NCI-H2107 treated with DMSO at 0.1 percent for 48 hours (cell line): Measurements from ENCODE around the gene RBM20.
"Not testable (repeated sequence)": the region's sequence is repeated elsewhere in the genome, so short reads cannot be mapped to it uniquely, and the experiment has no call there.

ENCODE experiments used
- DNase-seq: peaks from one replicate; lab custom pipeline; 2025; ENCODE audit not compliant: unreplicated experiment; lab: John Stamatoyannopoulos, UW

The RBM20 gene

GRCh38 chr10:110758898-110759297 lies 114.8 kb downstream of the RBM20 start:
- DNase-seq = no peak

GRCh38 chr10:110759523-110759922 lies 115.4 kb downstream of the RBM20 start:
- DNase-seq = no peak

GRCh38 chr10:110762109-110762848 lies 118.1 kb downstream of the RBM20 start:
- peak; percentile 89 for DNase-seq

GRCh38 chr10:110762849-110763211 lies 118.7 kb downstream of the RBM20 start:
- no peak for DNase-seq

DNA sequence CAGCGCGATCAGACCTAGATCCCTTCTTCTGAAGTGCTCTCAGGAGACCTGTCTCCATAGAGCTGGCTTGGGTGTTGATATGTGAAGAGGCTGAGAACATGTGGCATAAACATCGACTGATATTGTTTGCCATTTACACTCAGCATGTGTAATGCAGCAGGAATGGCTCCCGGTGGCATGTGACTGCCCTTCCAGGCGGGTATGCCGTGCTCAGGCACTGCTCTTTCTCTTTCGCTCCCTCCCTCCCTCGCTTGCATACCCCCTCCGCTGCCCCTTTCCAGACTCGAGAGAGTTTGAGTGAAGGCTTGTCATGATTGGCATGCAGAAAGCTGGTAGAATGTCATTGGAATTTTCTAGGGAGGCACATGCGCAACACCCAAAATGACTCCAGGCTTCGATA lies 120.2 kb downstream of the RBM20 start:
- DNase-seq = no peak

GRCh38 chr10:110764793-110765512 lies 120.8 kb downstream of the RBM20 start:
- DNase-seq = no peak

GRCh38 chr10:110765513-110766319 lies 121.6 kb downstream of the RBM20 start:
- no peak for DNase-seq

- not testable (repeated sequence) for DNase-seq
These were observed 123.5 kb downstream of the RBM20 start for GRCh38 chr10:110767601-110768000.

GRCh38 chr10:110770243-110770642 lies 126.1 kb downstream of the RBM20 start:
- DNase-seq = no peak

DNA sequence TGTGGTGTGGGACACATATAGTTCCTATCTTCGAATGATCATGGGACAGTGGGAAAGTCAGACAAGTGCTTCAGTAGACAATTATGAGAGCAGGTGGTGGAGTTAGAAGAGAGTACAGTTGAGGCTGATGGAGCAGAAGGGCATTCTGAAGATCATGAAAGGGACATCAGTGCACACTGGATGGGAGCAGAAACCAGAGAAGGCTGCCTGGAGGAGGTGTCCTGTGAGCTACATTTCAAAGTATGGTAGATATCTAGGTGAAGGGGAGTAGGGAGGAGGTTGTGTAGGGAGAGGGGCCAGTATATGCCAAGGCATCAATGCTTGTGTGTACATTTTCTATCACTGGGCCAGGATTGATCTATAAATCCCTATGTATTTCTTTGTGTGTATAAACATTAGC lies 127.3 kb downstream of the RBM20 start:
- DNase-seq = no peak

- no peak for DNase-seq
These were observed 127.9 kb downstream of the RBM20 start for GRCh38 chr10:110771991-110772390.

- DNase-seq = peak; percentile 35
These were observed 128.4 kb downstream of the RBM20 start for GRCh38 chr10:110772454-110773025.

DNA sequence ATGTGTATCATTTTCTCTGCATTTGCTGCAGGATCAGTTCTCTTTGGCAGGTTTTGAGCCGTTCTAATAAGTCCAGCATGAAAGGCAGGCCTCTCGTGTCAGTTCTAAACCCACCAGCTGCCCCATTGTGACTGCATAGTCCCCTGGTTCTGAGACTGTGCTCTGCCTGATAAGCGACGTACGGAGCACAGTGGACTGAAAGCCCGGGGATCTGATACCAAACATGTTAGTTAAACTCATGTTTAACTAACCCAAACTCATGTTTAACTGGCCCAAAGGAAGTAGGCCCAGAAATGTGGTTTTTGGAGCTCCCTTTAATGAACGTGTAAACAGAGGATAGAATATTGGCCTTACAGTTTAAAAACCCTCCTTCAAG lies 129.5 kb downstream of the RBM20 start:
- DNase-seq = no peak

- no peak for DNase-seq
These were observed 130.2 kb downstream of the RBM20 start for GRCh38 chr10:110774069-110775019.

GRCh38 chr10:110775020-110775375 lies 130.9 kb downstream of the RBM20 start:
- no peak for DNase-seq

DNA sequence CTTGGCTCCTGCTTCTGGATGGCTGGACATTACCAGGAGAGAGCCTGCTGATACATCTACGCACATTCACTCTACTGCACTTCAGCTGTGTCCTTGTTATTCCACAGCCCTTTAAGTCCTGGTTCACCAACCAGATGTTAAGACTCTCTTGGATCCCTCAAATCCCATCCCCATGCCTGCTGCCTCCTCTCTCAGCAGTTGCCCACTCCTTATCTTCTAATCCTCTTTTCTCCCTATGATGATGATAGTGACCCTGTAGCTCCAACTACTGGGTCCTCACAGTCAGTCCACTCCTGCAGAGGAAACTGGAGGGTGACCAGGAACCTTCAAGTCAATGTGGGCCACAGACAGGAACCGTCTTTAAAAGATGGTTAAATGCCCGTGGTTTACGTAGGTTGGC lies 131.3 kb downstream of the RBM20 start:
- DNase-seq = no peak

DNA sequence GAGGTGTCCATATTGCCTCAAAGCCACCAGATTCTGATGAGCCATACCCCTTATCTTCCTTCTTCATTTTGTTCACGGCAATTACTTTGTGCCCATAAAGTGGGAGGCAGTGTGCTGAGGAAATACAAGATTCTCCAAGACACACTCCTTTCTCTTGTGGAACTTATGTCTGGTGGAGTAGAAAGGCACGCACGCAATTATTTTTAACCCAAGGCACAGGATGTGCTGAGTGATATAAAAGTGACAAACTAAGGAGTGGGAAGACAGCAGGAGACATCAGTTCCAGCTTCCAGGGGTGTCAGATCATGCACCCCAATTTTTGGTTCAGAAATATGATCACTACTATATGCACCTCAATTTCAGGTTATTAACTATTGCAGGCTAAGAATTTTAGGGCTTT lies 132.9 kb downstream of the RBM20 start:
- DNase-seq = no peak

DNA sequence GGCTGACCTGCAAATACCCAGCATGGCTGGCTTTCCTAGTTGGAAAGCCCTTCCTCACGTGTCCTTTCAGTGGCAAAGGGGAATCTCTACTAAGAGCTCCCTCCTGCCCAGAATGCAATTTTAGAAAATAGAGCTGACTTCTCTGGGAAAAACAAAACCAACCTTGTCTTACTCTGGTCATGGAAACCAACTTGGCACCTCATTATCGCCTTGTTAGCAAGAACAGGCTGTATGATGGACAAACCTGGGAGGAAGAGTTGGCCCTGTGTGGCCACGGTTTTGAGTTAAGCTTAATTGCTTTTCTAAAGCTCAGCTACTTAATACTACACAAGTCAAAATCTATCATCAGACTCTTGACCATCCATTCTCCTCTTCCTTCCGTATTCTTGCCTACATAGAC lies 133.5 kb downstream of the RBM20 start:
- DNase-seq = no peak

DNA sequence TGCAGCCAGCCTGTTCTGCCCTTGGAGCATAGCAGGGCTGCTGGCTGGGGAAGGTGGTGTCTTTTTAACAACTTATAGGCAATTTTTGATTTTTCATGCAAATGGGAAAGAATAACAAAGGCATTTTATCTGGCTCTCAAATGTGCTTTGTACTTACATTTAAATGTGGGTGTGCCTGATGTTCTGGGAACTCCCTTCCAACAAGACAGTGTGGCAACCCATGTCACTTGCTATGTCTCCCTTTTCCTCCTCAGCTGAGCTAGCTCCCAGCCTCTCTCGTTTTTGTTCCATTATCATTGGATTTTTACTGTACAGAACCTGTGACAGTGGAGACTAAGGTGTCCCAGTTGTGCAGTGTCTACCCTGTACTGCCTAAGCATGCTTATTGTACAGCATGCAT lies 134.1 kb downstream of the RBM20 start:
- no peak for DNase-seq

GRCh38 chr10:110779489-110779888 lies 135.4 kb downstream of the RBM20 start:
- no peak for DNase-seq

GRCh38 chr10:110780704-110781103 lies 136.6 kb downstream of the RBM20 start:
- peak; percentile 49 for DNase-seq
